ENCODE data around the gene AASDH. TPM values are rescaled to one million over a fixed set of nuclear protein-coding genes. Genes with fewer than 3 reads are reported as not detected.
A peak's percentile ranks its signal among the peaks of the same experiment; 100 is the strongest.

AASDH gene
- total RNA-seq, 1 experiment from 2014 or later = 3.8 TPM

DNA sequence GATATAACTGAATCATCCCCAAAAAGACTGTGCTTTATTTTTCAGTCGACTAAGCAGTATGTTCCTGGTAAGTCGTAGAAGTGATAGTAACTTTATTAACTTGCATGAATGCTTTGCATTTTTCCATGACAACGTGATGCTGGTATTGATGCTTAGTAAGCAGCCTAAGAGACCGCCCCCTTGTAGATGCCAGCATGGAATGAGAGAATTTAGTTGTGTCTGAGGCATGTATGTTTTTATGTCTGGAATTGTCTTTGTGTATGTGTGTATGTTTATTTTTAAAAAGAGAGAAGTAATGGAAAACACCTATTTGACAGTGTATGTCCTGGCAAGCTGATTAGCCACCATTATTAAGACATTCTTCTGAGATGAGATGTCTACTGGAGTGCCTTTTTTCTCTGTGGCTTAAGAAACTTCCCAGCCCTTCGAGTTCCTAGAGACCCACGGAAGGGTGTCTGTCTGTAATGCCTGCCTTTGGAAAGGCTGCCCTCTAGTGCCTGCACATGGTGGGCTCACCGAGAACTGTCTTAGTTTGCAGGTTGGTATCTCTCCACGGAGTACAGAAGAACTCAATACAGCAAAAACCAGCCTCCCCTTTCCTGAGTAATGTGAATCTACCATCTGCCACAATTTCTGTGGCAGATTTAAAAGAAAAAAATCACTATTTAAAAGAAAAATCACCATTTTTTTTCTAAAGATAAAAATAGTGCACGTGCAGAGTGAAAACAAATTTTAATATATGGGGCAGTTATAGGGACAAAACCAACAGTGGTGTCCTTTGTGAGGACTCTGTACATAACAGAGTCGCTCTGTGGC lies 85.9 kb downstream of the AASDH start:
- Histone ChIP-seq H3K27ac (ENCODE audit: low read depth, low read length, poor library complexity, severe bottlenecking) (no peak overlapping the region), H3K9me3 (ENCODE audit: low read depth, low read length, poor library complexity, severe bottlenecking) (no peaks in the 10 kb centered on the region), H3K27me3 (replicated peaks; ENCODE audit: insufficient read depth, low read depth, low read length, poor library complexity) (no peaks in the 10 kb centered on the region), H3K4me3 (ENCODE audit: low read depth, low read length, poor library complexity, severe bottlenecking) (no peak overlapping the region), H3K36me3 (ENCODE audit: insufficient read depth, low read length, poor library complexity, severe bottlenecking) (no peaks in the 10 kb centered on the region), H3K4me1 (ENCODE audit: insufficient read depth, low read length, poor library complexity, severe bottlenecking) (no peaks in the 10 kb centered on the region)
- DNase-seq (ENCODE audit: low spot score) = peak; percentile 74
- BruUV-seq (replicated peaks) = no TSS peak
- TF ChIP-seq CTCF (conservative IDR thresholded peaks at IDR 0.05; ENCODE audit: low read depth, low read length) (peak; percentile 73), EZH2 (IDR thresholded peaks at IDR 0.05; ENCODE audit: borderline replicate concordance, low read depth, low read length, poor library complexity, severe bottlenecking) (no peak)
- intact Hi-C loops (cut with micrococcal nuclease; ENCODE audit: unreplicated experiment) = loop anchor here (2.0 kb wide), 2 partner anchors 253 to 353 kb away; partner anchors contain the start of gene CEP135
- ChIA-PET POLR2A (ENCODE audit: low non-redundant PET) (no interaction called here), CTCF (no interaction called here)

- intact Hi-C loops (cut with micrococcal nuclease; ENCODE audit: unreplicated experiment) = no loop called here
- BruUV-seq (replicated peaks) = no TSS peak
- ChIA-PET POLR2A (ENCODE audit: low non-redundant PET) (no interaction called here), CTCF (no interaction called here)
- Histone ChIP-seq H3K4me3 (ENCODE audit: low read depth, low read length, poor library complexity, severe bottlenecking) (no peak overlapping the region), H3K4me1 (ENCODE audit: insufficient read depth, low read length, poor library complexity, severe bottlenecking) (no peaks in the 10 kb centered on the region), H3K36me3 (ENCODE audit: insufficient read depth, low read length, poor library complexity, severe bottlenecking) (no peaks in the 10 kb centered on the region), H3K9me3 (ENCODE audit: low read depth, low read length, poor library complexity, severe bottlenecking) (no peaks in the 10 kb centered on the region), H3K27me3 (replicated peaks; ENCODE audit: insufficient read depth, low read depth, low read length, poor library complexity) (no peaks in the 10 kb centered on the region), H3K27ac (ENCODE audit: low read depth, low read length, poor library complexity, severe bottlenecking) (no peak overlapping the region)
- DNase-seq (ENCODE audit: low spot score) = no peak
- TF ChIP-seq EZH2 (IDR thresholded peaks at IDR 0.05; ENCODE audit: borderline replicate concordance, low read depth, low read length, poor library complexity, severe bottlenecking) (no peak), CTCF (conservative IDR thresholded peaks at IDR 0.05; ENCODE audit: low read depth, low read length) (no peak)
These were observed 89.1 kb downstream of the AASDH start for GRCh38 chr4:56298236-56298635.

- no peaks in the 10 kb centered on the region for H3K4me1 ChIP-seq (ENCODE audit: insufficient read depth, low read length, poor library complexity, severe bottlenecking)
- intact Hi-C loops (cut with micrococcal nuclease; ENCODE audit: unreplicated experiment) = no loop called here
- no peaks in the 10 kb centered on the region for H3K36me3 ChIP-seq (ENCODE audit: insufficient read depth, low read length, poor library complexity, severe bottlenecking)
- H3K27me3 ChIP-seq (replicated peaks; ENCODE audit: insufficient read depth, low read depth, low read length, poor library complexity) = no peaks in the 10 kb centered on the region
- no peak overlapping the region for H3K27ac ChIP-seq (ENCODE audit: low read depth, low read length, poor library complexity, severe bottlenecking)
- no peak overlapping the region for H3K4me3 ChIP-seq (ENCODE audit: low read depth, low read length, poor library complexity, severe bottlenecking)
- TF ChIP-seq CTCF (conservative IDR thresholded peaks at IDR 0.05; ENCODE audit: low read depth, low read length) (no peak), EZH2 (IDR thresholded peaks at IDR 0.05; ENCODE audit: borderline replicate concordance, low read depth, low read length, poor library complexity, severe bottlenecking) (no peak)
- H3K9me3 ChIP-seq (ENCODE audit: low read depth, low read length, poor library complexity, severe bottlenecking) = no peaks in the 10 kb centered on the region
- POLR2A ChIA-PET (ENCODE audit: low non-redundant PET) = no interaction called here
- BruUV-seq (replicated peaks) = no TSS peak
- DNase-seq (ENCODE audit: low spot score) = no peak
- CTCF ChIA-PET = no interaction called here
These were observed 89.5 kb downstream of the AASDH start for GRCh38 chr4:56297776-56298175.
